GM12872 (cell line): ENCODE measurements around the gene GAGE1.
"Not testable (repeated sequence)": the region's sequence is repeated elsewhere in the genome, so short reads cannot be mapped to it uniquely, and the experiment has no call there.

Experiments used
- CTCF ChIP-seq: IDR thresholded peaks from 3 replicates; pipeline ENCODE4 v1.5.1; 2011; ENCODE audit warnings: low read depth, mild to moderate bottlenecking, low read length, moderate library complexity; ENCODE audit not compliant: insufficient read depth

The GAGE1 gene

GRCh38 chrX:49598720-49599119 lies at the start of gene GAGE1:
TSS of gene GAGE1 (plus strand) at chrX:49599020. CDS start at chrX:49600175, 1,155 bp downstream.
- not testable (repeated sequence) for TF ChIP-seq CTCF

GRCh38 chrX:49550989-49551388 lies 47.8 kb upstream of the GAGE1 start, which contains the start of gene GAGE12E:
TSS of gene GAGE12E (plus strand) at chrX:49551289. CDS start at chrX:49552444, 1,155 bp downstream.
- not testable (repeated sequence) for TF ChIP-seq CTCF

- not testable (repeated sequence) for TF ChIP-seq CTCF
Measured at GRCh38 chrX:49560542-49560941, 38.3 kb upstream of the GAGE1 start, which contains the start of gene GAGE12F. TSS of gene GAGE12F (plus strand) at chrX:49560842. CDS start at chrX:49561997, 1,155 bp downstream.

DNA sequence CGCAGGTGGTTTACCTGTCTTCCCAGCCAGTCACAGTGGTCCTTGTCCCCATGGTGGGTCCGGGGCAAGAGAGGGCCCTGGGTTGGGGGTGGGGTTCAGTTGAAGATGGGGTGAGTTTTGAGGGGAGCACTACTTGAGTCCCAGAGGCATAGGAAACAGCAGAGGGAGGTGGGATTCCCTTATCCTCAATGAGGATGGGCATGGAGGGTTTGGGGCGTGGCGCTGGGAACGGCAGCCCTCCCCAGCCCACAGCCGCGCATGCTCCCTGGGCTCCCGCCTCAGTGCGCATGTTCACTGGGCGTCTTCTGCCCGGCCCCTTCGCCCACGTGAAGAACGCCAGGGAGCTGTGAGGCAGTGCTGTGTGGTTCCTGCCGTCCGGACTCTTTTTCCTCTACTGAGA lies 28.7 kb upstream of the GAGE1 start, which contains the start of gene GAGE12G:
TSS of gene GAGE12G (plus strand) at position 301 of the 400 bp plus-strand sequence. CDS start 1,155 bp downstream, outside the sequence.
- not testable (repeated sequence) for TF ChIP-seq CTCF

GRCh38 chrX:49579649-49580048 lies 19.2 kb upstream of the GAGE1 start, which contains the start of gene GAGE12H:
TSS of gene GAGE12H (plus strand) at chrX:49579949. CDS start at chrX:49581104, 1,155 bp downstream.
- not testable (repeated sequence) for TF ChIP-seq CTCF

DNA sequence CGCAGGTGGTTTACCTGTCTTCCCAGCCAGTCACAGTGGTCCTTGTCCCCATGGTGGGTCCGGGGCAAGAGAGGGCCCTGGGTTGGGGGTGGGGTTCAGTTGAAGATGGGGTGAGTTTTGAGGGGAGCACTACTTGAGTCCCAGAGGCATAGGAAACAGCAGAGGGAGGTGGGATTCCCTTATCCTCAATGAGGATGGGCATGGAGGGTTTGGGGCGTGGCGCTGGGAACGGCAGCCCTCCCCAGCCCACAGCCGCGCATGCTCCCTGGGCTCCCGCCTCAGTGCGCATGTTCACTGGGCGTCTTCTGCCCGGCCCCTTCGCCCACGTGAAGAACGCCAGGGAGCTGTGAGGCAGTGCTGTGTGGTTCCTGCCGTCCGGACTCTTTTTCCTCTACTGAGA lies 9.6 kb upstream of the GAGE1 start, which contains the start of gene GAGE2A:
TSS of gene GAGE2A (plus strand) at position 301 of the 400 bp plus-strand sequence. CDS start 1,155 bp downstream, outside the sequence.
- TF ChIP-seq CTCF = not testable (repeated sequence)

GRCh38 chrX:49610718-49611310 lies 12.0 kb downstream of the GAGE1 start:
- no peak for TF ChIP-seq CTCF
